HG03565 (cell line): ENCODE data around the gene PKLR.
A peak's percentile ranks its signal among the peaks of the same experiment; 100 is the strongest.
"Not testable (repeated sequence)": the region's sequence is repeated elsewhere in the genome, so short reads cannot be mapped to it uniquely, and the experiment has no call there.

Source experiments
- ATAC-seq: cut with Tn5 transposase; IDR thresholded peaks from one replicate; pipeline ENCODE4 v1.9.1; 2021; ENCODE audit warnings: mild to moderate bottlenecking, moderate library complexity; ENCODE audit not compliant: unreplicated experiment

PKLR gene

DNA sequence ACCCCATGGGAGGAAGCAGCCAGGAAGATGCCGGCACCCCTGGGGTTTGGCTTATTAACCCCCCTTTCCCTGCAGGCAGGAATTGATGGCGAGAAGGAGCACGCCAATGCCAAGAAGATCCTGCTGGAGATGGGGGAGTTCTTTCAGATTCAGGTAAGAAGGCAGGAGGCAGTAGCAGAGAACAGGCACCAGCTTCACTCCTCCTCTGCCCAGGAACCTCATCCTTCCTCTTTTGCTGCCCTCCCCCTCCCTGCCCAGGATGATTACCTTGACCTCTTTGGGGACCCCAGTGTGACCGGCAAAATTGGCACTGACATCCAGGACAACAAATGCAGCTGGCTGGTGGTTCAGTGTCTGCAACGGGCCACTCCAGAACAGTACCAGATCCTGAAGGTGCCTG is 18.3 kb upstream of the PKLR start:
- no peak for ATAC-seq

DNA sequence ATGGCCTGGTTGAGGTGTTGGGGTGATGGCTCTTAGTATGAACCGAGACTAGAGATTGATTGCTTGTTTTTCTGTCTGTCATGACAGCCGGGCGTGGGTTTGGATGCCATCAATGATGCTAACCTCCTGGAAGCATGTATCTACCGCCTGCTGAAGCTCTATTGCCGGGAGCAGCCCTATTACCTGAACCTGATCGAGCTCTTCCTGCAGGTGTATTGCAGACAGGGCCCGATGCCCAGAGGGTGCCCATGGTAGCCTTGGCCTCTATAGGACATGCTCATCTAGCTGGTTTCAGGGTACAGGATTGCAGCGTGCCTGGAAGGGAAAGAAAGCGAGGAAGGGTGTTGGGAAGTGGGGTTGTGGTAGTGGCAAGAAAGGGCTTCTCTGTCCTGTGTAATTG is 16.8 kb upstream of the PKLR start:
- ATAC-seq: no peak

DNA sequence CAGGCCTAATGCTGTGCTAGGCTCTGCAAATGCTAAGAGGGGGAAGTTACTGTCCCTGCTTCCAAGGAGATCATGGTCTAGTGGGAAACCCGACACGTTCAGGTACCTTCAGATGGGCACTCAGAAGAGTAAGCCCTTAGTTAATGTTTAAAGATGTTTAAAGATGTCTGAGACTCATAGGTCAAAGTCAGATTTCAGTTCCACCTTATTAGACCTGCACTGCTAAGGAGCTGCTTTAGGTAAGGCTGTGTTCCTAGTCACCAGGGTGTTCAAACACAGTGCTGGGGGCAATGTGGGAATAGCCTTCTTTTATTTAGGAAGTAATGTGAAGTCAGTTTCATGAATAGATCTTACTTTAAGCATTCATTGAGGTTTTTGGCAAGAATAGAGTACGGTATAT is 15.7 kb upstream of the PKLR start:
- no peak for ATAC-seq

DNA sequence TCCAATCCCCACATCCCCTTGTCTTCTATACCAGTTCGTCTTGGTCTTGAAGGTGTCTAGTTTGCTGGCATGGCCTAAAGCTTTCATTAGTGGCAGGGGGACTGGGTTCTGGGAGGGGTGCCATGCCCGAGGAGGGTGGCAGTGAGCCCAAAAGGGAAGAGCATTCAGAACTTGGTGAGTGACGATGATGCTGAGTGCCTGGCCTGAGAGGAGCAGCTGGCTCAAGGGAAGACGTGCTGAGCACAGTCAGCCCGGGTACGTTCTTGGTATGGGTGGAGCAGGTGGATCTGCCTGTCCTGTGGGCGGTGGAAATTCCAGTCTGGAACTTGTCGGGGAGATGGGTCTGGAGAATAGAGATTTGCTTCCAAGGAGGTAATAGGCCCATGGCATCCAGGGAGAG is 12.0 kb upstream of the PKLR start:
- ATAC-seq: no peak

DNA sequence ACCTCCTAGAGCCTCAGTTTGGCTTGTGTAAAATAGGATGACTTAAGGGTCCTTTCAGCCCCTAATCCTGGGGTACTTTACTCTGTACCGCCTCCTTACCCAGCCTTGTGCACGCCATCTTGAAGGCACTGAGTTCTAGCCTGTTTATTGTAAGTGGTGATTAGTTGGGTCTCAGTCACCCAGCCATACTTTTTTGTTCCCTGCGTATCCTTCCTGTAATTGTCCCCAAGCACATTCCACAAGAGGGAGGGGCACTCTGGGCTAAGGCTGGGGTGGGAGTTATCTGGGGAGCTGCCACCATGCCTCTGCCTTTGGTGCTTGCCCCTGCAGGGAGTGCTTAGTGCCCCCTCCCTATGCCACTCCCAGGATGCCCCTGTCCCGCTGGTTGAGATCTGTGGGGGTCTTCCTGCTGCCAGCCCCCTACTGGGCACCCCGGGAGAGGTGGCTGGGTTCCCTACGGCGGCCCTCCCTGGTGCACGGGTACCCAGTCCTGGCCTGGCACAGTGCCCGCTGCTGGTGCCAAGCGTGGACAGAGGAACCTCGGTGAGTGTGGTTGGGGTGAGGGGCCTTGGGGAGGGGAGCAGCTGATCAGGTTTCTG is 8.3 kb upstream of the PKLR start:
- no peak for ATAC-seq

DNA sequence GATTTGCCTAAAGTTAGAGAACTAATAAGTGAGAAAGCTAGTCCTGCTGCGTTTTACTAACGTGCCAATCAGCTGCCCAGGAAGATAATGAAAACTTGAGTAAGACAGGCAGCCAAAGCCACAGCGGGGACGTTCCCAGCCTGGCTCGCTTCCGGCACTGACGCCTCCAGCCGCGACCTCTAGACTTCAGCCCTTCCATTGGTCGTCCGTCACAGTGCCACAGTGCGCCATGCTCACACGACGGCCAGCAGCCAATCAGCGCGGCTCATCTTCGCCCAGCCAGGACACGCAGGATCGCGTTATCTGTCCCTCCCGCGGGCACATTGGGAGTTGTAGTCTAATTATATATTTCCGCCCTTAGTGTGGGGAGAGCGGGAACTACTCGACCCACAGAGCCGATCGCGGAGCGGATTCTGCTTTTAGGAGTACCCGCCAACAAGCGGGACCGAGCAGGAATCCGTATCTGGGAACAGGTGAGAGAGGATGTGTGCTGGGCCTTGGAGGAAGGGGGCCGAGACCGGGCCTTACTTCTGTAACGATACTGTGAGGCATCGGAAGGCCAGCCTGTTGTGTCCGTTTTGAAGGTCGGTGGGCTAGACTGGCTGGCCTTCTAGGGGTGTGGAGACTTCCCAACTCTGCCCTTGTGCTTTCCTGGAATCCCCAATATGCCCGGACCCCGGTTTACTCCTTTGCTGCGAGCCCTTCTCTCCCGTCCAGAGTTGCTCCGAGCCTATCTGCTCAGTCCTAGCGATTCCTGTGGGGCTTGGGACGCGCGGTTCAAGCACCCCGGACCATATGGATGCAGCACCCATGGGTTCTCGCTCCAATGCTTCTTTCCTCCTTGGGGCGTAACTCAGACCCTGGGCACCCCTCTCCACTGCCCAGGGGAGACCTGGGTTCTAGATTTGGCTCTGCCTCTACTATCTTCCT is 7.5 kb upstream of the PKLR start, which contains the start of gene FDPS:
Gene FDPS, plus strand, starts transcription at position 374 of the 930 bp plus-strand sequence. CDS start 924 bp downstream, outside the sequence.
- ATAC-seq: peak; percentile 93

DNA sequence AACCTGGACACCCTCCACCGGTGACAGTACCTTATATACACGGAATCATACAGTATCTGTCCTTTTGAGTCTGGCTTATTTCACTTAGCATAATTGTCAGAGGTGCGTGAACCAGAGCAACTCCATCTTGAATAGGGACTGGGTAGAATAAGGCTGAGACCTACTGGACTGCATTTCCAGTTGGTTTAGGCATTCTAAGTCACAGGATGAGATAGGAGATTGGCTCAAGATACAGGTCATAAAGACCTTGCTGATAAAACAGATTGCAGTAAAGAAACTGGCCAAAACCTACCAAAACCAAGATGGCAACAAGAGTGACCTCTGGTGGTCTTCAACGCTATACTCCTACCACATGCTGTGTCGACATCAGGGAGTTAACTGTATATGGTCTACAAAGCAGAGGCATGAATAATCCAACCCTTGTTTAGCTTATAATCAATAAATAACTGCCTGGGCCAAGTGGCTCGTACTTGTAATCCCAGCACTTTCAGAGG is 6.1 kb upstream of the PKLR start:
- ATAC-seq: no peak

DNA sequence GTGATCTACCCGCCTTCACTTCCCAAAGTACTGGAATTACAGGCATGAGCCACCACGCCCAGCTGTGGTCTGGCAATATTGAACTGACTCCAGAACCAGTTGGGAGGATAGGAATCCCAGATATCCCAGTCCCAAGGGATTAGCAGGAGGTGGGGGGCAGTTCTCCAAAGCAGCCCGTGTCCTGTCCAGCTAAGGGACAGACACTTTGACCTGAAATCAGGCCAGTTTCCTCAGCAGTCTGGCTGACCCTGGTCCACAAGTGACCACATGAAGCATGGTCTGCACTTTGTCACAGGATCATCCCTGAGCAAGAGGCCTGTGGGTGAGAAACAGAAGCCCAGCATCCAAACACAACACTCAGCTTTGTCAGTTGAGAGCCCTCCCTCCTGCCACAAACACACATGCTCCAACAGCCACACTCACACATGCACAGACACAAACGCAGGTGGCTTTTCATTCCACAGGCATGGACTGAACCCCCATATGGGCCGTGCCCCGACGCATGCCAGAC is 4.7 kb upstream of the PKLR start:
- ATAC-seq: no peak

DNA sequence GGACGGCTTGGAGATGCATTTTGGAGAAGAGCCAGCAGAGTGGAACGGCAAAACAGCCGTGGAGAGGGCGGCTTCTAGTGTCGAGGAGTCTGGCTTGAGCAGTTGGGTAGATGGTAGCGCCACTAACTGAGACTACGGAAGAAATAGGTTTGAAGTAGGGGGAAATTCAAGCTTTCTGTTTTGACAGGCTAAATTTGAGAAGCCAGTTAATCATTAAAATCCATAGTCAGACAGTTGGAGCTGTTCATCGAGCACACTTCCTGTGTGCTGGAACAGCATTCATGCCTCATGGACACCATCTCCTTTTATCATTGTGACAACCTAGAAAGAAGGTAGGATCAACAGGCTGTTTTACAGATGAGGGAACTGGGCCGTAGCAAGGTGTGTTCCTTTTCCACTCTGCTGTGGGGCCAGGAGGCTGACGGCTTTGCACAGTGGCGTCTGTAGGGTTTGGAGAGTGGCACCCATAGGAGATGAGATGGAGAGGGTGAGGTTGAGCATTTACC is 3.4 kb upstream of the PKLR start:
- ATAC-seq: no peak

DNA sequence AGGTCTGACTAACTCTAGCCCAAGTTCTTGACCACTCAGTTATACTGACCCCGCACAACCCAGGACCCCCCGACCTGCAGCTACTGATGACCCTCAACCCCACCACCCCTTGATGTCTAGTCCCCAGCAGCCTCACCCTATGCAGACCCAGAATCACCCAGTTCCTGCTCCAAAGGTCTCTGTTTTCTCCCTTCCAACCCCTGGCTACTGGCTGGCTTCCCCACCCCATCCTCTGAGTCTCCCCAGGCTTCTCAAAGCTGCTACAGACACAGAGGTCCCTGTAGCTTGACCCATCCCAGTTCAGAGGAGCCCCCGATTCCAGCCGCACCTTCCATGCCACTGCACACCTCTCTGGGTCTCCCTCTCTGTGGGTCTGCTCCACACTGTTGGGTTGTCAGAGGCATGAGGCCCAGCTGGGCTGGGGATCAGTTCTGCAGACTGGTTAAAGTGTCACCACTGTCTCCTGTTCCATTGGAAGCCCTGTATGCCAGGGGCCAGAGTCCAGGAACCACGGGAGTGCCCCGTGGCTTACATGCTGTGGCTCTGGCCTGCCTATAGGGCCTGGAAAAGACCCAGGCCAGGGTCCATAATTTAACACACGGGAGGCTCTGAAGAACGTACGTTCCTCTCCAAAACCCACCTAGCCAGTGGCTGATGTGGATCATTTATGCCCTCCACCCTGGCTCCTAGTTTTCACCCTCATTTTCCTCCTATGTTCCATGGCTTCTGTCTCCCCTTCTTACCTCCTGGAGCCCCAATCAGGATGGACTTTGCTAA is 497 bp downstream of the PKLR start:
- ATAC-seq: no peak

DNA sequence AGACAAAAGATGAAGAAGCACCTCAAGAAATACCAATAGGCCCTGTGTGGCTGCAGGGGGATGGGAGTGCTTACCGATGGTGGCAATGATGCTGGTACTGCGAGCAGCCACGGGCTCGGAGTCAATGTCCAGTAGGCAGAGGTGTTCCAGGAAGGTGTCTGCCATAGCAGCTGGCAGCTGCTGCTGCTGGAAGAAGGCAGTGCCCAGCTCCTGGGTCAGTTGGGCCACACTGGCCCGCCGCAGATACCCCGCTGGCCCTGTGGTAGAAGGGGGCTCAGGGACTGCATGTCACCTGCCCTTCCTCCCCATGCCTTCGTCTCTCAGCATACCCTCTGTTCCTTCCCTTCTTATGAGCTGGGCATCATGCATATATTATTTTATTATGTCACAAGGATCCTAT is 1.2 kb downstream of the PKLR start:
- no peak for ATAC-seq

DNA sequence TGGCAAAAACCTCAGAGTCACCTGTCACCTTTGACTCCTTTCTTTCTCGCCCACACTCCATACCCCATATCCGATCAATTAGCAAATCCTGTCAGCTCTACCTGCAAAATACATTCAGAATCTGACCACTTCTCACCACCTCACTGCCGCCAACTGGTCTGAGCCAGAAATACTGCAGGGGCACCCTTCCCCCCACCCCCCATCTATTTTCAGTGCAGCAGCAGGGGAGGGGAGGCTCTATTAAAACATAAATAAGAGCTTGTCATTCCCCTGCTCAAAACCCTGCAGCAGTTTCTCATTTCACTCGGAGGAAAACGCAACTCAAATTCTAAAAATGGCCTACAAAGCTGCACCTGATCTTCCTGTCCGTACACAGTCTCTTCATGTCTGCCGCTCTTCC is 3.9 kb downstream of the PKLR start:
- ATAC-seq: no peak

DNA sequence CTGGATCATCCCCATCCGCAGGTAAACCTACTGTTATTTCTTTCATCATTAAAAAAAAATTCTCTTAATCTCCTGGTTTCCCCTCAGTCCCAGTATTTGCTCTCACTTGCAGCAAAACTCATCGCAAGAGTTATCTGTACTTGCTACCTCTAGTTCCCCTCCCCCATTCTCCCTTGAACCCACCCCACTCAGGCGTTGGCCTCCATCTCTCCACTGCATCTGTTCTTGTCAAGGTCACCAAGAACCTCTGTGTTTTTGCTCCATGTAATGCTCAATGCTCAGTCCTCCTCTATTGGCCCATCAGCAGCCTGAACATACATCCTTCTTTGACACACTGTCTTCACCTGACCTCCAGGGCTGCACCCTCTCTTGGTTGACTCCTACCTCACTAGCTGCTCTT is 4.6 kb downstream of the PKLR start:
- no peak for ATAC-seq

DNA sequence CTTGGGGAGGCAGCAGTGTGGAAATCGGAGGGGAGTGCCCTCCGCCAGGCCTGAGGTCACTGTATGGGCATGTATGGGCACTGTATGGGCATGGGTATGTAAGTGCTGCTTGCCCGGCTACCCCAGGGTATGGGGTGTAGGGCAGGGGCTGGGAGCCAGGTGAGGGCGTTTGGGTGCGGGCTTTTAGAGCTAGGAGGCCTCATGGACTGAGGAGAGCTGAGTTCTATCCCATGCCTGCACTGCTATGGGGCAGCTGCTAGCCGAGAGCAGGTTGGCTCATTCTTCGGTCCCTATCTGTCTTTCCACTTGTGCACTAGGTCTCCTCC is 5.3 kb downstream of the PKLR start:
- ATAC-seq: no peak

DNA sequence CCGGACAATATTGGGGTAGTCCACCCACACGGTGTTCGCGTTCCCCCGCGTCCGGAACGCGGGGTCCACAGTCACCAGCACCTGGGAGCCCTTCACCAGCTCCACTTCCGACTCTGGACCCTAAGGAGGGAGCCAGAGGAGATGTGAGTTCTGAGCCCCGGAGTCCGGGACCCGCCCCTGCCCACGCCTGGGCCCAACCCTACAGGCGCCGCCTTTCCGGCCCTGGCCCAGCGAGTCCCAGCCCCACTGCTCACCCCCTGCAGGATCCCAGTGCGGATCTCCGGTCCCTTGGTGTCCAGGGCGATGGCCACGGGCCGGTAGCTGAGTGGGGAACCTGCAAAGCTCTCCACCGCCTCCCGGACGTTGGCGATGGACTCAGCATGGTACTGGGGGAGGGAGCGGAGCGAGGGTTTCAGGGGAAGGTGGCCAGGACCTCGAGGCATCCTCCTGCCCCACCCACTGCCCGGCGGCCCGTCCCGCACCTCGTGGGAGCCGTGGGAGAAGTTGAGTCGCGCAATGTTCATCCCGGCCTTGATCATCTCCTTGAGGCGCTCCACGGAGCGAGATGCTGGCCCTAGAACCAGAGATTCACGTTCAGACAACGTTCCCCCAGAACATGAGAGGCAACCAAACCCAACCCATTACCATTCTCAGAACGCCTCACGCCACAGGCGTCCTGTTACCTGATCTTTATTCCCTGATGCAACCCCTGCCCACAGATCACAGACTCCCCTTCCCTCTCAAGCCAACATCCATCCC is 5.9 kb downstream of the PKLR start:
- no peak for ATAC-seq

DNA sequence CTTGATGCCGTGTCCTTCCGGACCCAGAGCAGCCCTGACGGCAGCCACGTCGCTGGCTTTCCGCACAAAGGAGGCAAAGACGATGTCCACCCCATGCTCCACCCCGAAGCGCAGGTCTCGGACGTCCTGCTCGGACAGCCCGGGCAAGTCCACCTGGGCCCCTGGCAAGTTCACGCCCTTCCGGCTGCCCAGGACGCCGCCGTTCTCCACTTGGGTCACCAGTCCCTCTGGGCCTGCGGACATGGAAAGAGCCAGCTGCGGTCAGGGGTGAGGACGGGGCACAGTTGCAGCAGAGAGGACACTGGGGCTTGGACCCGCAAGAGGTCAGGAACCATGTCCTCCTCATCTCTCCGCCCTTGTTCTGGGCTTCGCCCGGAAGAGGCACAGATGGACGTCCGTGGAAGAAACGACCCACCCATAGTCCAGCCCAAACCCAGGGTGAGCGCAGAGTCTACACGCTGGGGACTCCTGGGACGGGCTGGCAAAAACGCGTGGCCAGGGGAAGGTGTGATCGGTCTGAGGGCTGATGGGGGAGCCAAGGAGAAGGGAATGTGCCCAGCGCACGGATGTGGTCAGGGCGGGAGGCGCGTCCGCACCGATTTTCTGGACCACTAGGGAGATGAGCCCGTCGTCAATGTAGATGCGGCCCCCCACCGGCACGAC is 6.6 kb downstream of the PKLR start:
- ATAC-seq: no peak

DNA sequence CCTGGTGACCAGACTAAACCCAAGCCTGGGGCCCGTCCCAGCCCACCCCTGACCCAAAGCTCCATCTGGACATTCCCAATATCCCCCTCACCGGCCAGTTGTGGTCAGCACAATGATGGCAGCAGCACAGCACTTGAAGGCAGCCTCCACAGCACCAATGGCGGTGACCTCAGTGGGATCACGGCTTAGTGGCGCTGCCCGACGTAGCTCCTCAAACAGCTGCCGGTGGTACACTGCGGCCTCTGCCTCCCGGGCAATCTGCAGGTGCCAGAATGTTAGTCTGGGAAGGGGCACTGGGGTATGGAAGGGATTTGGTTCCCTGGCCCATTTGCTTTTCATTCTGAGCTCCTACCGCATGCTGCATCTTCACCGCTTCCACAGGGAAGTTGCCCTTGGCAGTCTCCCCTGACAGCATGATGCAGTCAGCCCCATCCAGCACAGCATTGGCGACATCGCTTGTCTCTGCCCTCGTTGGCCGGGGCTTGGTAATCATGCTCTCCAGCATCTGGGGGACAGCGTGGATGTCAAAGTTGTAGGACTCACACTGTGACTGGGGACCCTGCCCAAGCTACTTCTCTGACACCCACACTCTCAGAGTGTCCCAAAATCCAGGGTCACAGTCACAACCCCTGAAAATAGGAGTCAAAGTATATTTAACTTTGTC is 8.0 kb downstream of the PKLR start:
- ATAC-seq: no peak

DNA sequence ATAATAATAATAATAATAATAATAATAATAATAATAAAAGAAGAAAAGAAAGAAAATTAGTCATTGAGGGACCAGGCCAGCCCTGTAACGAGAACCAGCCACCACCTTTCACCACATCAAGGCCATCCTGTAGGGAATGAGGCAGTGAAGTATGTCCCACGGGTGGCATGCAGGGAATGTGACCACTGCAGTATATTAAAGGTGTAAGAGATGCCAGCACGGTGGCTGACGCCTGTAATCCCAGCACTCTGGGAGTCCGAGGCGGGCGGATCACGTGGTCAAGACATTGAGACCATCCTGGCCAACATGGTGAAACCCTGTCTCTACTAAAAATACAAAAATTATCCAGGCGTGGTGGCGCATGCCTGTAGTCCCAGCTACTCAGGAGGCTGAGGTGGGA is 10.2 kb downstream of the PKLR start:
- ATAC-seq: not testable (repeated sequence)

DNA sequence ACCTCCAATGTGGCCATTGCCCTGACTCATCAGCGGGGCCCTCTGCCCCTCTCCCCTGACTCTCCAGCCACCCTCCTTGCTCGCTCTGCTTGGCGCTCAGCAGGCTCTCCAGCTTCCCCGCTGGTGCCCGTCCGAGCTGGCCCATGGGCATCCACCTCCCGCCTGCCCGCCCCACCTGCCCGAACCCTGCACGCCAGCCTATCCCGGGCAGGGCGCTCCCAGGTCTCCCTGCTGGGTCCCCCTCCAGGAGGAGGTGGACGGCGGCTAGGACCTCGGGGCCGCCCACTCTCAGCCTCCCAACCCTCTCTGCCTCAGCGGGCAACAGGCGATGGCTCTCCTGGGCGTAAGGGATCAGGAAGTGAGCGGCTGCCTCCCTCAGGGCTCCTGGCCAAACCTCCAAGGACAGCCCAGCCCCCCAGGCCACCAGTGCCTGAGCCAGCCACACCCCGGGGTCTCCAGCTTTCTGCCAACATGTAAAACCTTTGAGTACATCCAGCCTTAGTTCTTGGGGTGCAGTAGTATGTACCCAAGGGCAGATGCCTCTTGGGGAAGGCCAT is 13.2 kb downstream of the PKLR start:
- no peak for ATAC-seq
